Stomach smooth muscle (tissue), 2 donors: ENCODE measurements around the gene SCN4A.
A peak's percentile ranks its signal among the peaks of the same experiment; 100 is the strongest.
"Not testable (repeated sequence)": the region's sequence is repeated elsewhere in the genome, so short reads cannot be mapped to it uniquely, and the experiment has no call there.

ENCODE experiments used
- H3K27ac ChIP-seq: one replicate; pipeline ENCODE4 v1.7.0; 2013; ENCODE audit warnings: mild to moderate bottlenecking, low read length, inconsistent platforms
- H3K27me3 ChIP-seq, 2 donors: one replicate each; pipeline ENCODE4 v1.7.0; 2013; ENCODE audit warnings: low read length in 2 of 2; ENCODE audit not compliant: insufficient read depth in 2 of 2, control insufficient read depth in 1 of 2
- H3K36me3 ChIP-seq, 2 donors: one replicate each; pipeline ENCODE4 v1.7.0; 2013; ENCODE audit warnings: low read length in 2 of 2; ENCODE audit not compliant: control insufficient read depth in 2 of 2, insufficient read depth in 2 of 2
- H3K4me1 ChIP-seq: one replicate; pipeline ENCODE4 v1.7.0; 2013; ENCODE audit warnings: low read length; ENCODE audit not compliant: control insufficient read depth, insufficient read depth
- H3K4me3 ChIP-seq, 2 donors: one replicate each; pipeline ENCODE4 v1.7.0; 2013; ENCODE audit warnings: low read length in 2 of 2
- H3K9ac ChIP-seq, 2 donors: one replicate each; pipeline ENCODE4 v1.7.0; 2013; ENCODE audit warnings: low read length in 2 of 2, mild to moderate bottlenecking in 1 of 2
- H3K9me3 ChIP-seq, 2 donors: one replicate each; pipeline ENCODE4 v1.7.0; 2013; ENCODE audit warnings: low read length in 2 of 2; ENCODE audit not compliant: control insufficient read depth in 2 of 2
- donor health status: healthy.
- donor health status: Pancreatic carcinoma.

Gene SCN4A

GRCh38 chr17:63919311-63919723, 53.4 kb downstream of the SCN4A start:
- Histone ChIP-seq H3K27me3 (peaks cover 2 to 3% of the 10 kb centered on the region in 2 donors), H3K4me1 (no peaks in the 10 kb centered on the region), H3K27ac (no peak overlapping the region), H3K4me3 (no peak overlapping the region), H3K9ac (no peak overlapping the region), H3K36me3 (no peaks in the 10 kb centered on the region), H3K9me3 (no peaks in the 10 kb centered on the region)

DNA sequence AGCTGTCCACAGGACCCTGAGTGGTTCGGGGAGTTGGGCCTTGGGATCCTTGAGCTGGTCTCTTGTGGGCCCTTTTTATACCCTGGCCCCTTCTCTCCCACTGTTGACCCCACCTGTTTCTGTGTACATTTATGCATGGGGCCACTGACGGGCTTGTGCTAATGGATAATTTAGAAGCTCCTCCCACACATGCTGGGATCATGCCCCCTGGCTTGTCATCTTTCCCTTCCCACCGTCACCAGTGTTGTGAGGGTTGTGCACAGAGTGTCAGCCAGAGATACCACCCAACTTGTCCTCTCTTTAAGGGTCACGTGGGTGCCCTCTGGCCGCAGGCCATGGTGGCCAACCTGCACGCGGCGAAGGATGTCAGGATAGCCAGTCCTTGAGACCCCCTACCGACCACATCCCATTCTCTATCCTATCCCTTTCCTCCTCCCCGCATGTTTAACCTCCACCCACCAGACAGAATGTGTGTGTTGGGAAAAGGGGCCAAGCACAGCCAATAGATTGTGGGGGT, 53.9 kb downstream of the SCN4A start, which contains the start of gene GH1:
Gene GH1, minus strand, starts transcription at position 51 of the 517 bp plus-strand sequence. CDS start 63 bp downstream, outside the sequence.
- H3K9ac ChIP-seq, H3K9me3 ChIP-seq, H3K27me3 ChIP-seq, H3K4me1 ChIP-seq, H3K27ac ChIP-seq, H3K4me3 ChIP-seq, H3K36me3 ChIP-seq: not testable (repeated sequence)

- Histone ChIP-seq H3K27ac (no peak overlapping the region), H3K36me3 (no peaks in the 10 kb centered on the region), H3K27me3 (peaks cover 2 to 3% of the 10 kb centered on the region in 2 donors), H3K9me3 (no peaks in the 10 kb centered on the region), H3K9ac (no peak overlapping the region), H3K4me1 (no peaks in the 10 kb centered on the region), H3K4me3 (no peak overlapping the region)
Measured at GRCh38 chr17:63918305-63918704, 54.4 kb downstream of the SCN4A start.

DNA sequence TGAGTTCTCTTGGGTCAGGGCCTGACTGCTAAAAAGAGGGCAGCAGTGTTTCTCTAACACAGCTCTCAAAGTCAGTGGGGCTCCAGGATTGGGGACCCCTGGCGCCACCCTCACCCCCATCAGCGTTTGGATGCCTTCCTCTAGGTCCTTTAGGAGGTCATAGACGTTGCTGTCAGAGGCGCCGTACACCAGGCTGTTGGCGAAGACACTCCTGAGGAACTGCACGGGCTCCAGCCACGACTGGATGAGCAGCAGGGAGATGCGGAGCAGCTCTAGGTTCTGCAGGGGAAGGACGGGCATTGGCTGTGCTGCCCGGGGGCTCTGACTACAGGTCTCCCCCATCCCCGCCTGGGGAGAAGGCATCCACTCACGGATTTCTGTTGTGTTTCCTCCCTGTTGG, 55.1 kb downstream of the SCN4A start:
- no peak overlapping the region for H3K4me3 ChIP-seq
- no peak overlapping the region for H3K9ac ChIP-seq
- H3K36me3 ChIP-seq = no peaks in the 10 kb centered on the region
- no peaks in the 10 kb centered on the region for H3K9me3 ChIP-seq
- peaks cover 2 to 3% of the 10 kb centered on the region in 2 donors for H3K27me3 ChIP-seq
- no peak overlapping the region for H3K27ac ChIP-seq
- no peaks in the 10 kb centered on the region for H3K4me1 ChIP-seq

DNA sequence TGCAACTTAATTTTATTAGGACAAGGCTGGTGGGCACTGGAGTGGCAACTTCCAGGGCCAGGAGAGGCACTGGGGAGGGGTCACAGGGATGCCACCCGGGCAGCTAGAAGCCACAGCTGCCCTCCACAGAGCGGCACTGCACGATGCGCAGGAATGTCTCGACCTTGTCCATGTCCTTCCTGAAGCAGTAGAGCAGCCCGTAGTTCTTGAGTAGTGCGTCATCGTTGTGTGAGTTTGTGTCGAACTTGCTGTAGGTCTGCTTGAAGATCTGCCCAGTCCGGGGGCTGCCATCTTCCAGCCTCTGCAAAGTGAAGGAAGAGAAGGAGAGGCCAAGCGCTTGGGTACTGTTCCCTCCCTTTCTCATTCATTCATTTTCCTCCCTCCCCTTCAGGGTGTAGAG, 55.5 kb downstream of the SCN4A start:
- not testable (repeated sequence) for H3K4me3 ChIP-seq, H3K4me1 ChIP-seq, H3K27me3 ChIP-seq, H3K27ac ChIP-seq, H3K9ac ChIP-seq, H3K9me3 ChIP-seq, H3K36me3 ChIP-seq

DNA sequence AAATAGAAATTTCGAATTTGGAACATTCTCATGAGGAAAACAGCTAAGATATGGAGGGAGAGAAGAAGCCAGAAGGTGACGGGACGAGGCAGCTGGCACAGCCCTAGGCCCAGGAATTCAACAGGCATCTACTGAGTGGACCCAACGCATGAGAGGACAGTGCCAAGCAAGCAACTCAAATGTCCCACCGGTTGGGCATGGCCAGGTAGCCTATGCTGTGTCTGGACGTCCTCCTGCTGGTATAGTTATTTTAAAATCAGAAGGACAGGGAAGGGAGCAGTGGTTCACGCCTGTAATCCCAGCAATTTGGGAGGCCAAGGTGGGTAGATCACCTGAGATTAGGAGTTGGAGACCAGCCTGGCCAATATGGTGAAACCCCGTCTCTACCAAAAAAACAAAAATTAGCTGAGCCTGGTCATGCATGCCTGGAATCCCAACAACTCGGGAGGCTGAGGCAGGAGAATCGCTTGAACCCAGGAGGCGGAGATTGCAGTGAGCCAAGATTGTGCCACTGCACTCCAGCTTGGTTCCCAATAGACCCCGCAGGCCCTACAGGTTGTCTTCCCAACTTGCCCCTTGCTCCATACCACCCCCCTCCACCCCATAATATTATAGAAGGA, 56.0 kb downstream of the SCN4A start:
- H3K9me3 ChIP-seq = no peaks in the 10 kb centered on the region
- H3K4me3 ChIP-seq = no peak overlapping the region
- H3K4me1 ChIP-seq = no peaks in the 10 kb centered on the region
- H3K9ac ChIP-seq = peak overlapping the region in 1 of 2 donors; percentile 55
- peaks cover 2 to 3% of the 10 kb centered on the region in 2 donors for H3K27me3 ChIP-seq
- H3K36me3 ChIP-seq = no peaks in the 10 kb centered on the region
- no peak overlapping the region for H3K27ac ChIP-seq

- not testable (repeated sequence) for H3K36me3 ChIP-seq, H3K4me3 ChIP-seq, H3K9ac ChIP-seq, H3K4me1 ChIP-seq, H3K27ac ChIP-seq, H3K9me3 ChIP-seq, H3K27me3 ChIP-seq
Measured at GRCh38 chr17:63915753-63916152, 57.0 kb downstream of the SCN4A start.

DNA sequence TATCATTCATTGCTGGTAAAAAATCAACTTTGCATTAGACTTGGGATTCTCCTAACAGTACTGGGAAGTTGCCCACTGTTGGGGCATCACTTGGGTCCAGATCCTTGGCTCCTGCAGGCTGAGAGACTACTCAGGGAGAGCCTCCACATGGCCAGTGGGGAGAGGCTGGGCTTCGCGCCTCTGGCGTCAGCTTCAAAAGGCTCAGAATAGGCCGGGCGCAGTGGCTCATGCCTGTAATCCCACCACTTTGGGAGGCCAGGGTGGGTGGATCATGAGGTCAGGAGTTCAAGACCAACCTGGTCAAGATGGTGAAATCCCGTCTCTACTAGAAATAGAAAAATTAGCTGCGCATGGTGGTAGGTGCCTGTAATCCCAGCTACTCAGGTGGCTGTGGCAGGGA, 58.2 kb downstream of the SCN4A start:
- Histone ChIP-seq H3K4me1 (no peaks in the 10 kb centered on the region), H3K27me3 (peaks cover 6 to 7% of the 10 kb centered on the region in 2 donors), H3K9me3 (no peaks in the 10 kb centered on the region), H3K36me3 (no peaks in the 10 kb centered on the region), H3K9ac (no peak overlapping the region), H3K27ac (no peak overlapping the region), H3K4me3 (no peak overlapping the region)

- Histone ChIP-seq H3K36me3 (no peaks in the 10 kb centered on the region), H3K4me3 (no peak overlapping the region), H3K9ac (no peak overlapping the region), H3K4me1 (no peaks in the 10 kb centered on the region), H3K27ac (no peak overlapping the region), H3K9me3 (no peaks in the 10 kb centered on the region), H3K27me3 (peaks cover 4% of the 10 kb centered on the region in 2 donors)
Measured at GRCh38 chr17:63911657-63912100, 61.0 kb downstream of the SCN4A start.

- Histone ChIP-seq H3K4me1 (no peaks in the 10 kb centered on the region), H3K9ac (no peak within 1 kb of the TSS), H3K4me3 (no peak within 1 kb of the TSS), H3K27ac (no peak within 1 kb of the TSS), H3K27me3 (peaks cover 4% of the 10 kb centered on the region in 2 donors), H3K36me3 (no peaks in the 10 kb centered on the region), H3K9me3 (no peaks in the 10 kb centered on the region)
Measured at GRCh38 chr17:63911041-63911635, 61.6 kb downstream of the SCN4A start, which contains the start of gene CSHL1. Gene CSHL1, minus strand, starts transcription at chr17:63911258. Its CDS starts 62 bp downstream, at chr17:63911196.

- H3K9me3 ChIP-seq = no peaks in the 10 kb centered on the region
- no peak overlapping the region for H3K9ac ChIP-seq
- peaks cover 4% of the 10 kb centered on the region in 2 donors for H3K27me3 ChIP-seq
- no peak overlapping the region for H3K27ac ChIP-seq
- H3K4me1 ChIP-seq = no peaks in the 10 kb centered on the region
- H3K36me3 ChIP-seq = no peaks in the 10 kb centered on the region
- no peak overlapping the region for H3K4me3 ChIP-seq
Measured at GRCh38 chr17:63910096-63910495, 62.6 kb downstream of the SCN4A start.
